Natural killer cell (primary cell): ENCODE results near the gene EVC. TPM values are rescaled to one million over a fixed set of nuclear protein-coding genes. Genes with fewer than 3 reads are reported as not detected.

Experiments
- ATAC-seq, 3 donors: fragments of 150-1000 bp in 2 of 3; fragments of 200-7000 bp in 1 of 3; cut with Tn5 transposase; 1 replicate in 1 of 3; 2 replicates in 2 of 3; pipeline ENCODE4 v1.10.0; 2021; ENCODE audit warnings: mild to moderate bottlenecking in 2 of 3, moderate library complexity in 2 of 3
- DNase-seq, 2 donors: peaks; one replicate each; pipeline versions ENCODE4 v3.0.0 to v3.0.0-alpha.2; 2013 to 2021; ENCODE audit warnings: mixed read lengths in 1 of 2
- H3K27ac ChIP-seq: one replicate; pipeline ENCODE4 v1.5.1; 2013; ENCODE audit warnings: mild to moderate bottlenecking, low read length
- H3K27me3 ChIP-seq: one replicate; pipeline ENCODE4 v1.6.1; 2013; ENCODE audit warnings: low read length; ENCODE audit not compliant: control insufficient read depth, insufficient read depth
- H3K36me3 ChIP-seq: one replicate; pipeline ENCODE4 v1.6.1; 2013; ENCODE audit warnings: low read length; ENCODE audit not compliant: control insufficient read depth, insufficient read depth
- H3K4me1 ChIP-seq: one replicate; pipeline ENCODE4 v1.6.1; 2013; ENCODE audit warnings: low read length; ENCODE audit not compliant: control insufficient read depth, insufficient read depth
- H3K4me3 ChIP-seq: one replicate; pipeline ENCODE4 v1.5.1; 2013; ENCODE audit warnings: low read length
- H3K9me3 ChIP-seq: one replicate; pipeline ENCODE4 v1.6.1; 2013; ENCODE audit warnings: low read length; ENCODE audit not compliant: control insufficient read depth, insufficient read depth
- H3K27ac Mint-ChIP-seq, 2 donors: one replicate each; pipeline ENCODE4 v1.8.0; 2022; ENCODE audit warnings: mild to moderate bottlenecking in 2 of 2, mixed read lengths in 2 of 2, moderate library complexity in 1 of 2
- H3K27me3 Mint-ChIP-seq, 2 donors: one replicate each; pipeline ENCODE4 v1.8.0; 2022; ENCODE audit warnings: low read depth in 2 of 2, mixed read lengths in 2 of 2
- H3K36me3 Mint-ChIP-seq: one replicate; pipeline ENCODE4 v1.8.0; 2022; ENCODE audit warnings: mixed read lengths
- H3K4me1 Mint-ChIP-seq, 2 donors: one replicate each; pipeline ENCODE4 v1.8.0; 2022; ENCODE audit warnings: mixed read lengths in 2 of 2
- H3K4me3 Mint-ChIP-seq: one replicate; pipeline ENCODE4 v1.8.0; 2022; ENCODE audit warnings: mild to moderate bottlenecking, moderate library complexity, mixed read lengths
- H3K9me3 Mint-ChIP-seq, 2 donors: one replicate each; pipeline ENCODE4 v1.8.0; 2022; ENCODE audit warnings: mixed read lengths in 2 of 2
- whole genome bisulfite sequencing: methylation state at CpG from one replicate; pipeline ENCODE4 v1.1.7; 2013; ENCODE audit warnings: missing lambda C conversion rate; ENCODE audit not compliant: insufficient coverage; 5-methylcytosine and 5-hydroxymethylcytosine counted together
- intact Hi-C: fragments of 100-400 bp; cut with micrococcal nuclease; formaldehyde crosslinking; loops from one replicate; pipeline ENCODE4 v1.14.2; 2022
- total RNA-seq, 4 donors: library from RNA; stranded (reverse); fragments of 120-200 nt in 1 of 4; gene quantifications; one replicate each; pipeline versions ENCODE4 v1.2.3 to v1.2.4, GENCODE V29; 2013 to 2022
- TF ChIP-seq, protein P1 (sequence below): fragments of 200-600 bp; IDR thresholded peaks from one replicate; pipeline ENCODE4 v1.8.0; 2022; ENCODE audit warnings: antibody characterized with exemption

The EVC gene
- total RNA-seq, 3 donors from 2014 or later (not counting 1 experiment from before 2014, with no cell fraction given): 0.18 to 2.9 (median 0.42) TPM

DNA sequence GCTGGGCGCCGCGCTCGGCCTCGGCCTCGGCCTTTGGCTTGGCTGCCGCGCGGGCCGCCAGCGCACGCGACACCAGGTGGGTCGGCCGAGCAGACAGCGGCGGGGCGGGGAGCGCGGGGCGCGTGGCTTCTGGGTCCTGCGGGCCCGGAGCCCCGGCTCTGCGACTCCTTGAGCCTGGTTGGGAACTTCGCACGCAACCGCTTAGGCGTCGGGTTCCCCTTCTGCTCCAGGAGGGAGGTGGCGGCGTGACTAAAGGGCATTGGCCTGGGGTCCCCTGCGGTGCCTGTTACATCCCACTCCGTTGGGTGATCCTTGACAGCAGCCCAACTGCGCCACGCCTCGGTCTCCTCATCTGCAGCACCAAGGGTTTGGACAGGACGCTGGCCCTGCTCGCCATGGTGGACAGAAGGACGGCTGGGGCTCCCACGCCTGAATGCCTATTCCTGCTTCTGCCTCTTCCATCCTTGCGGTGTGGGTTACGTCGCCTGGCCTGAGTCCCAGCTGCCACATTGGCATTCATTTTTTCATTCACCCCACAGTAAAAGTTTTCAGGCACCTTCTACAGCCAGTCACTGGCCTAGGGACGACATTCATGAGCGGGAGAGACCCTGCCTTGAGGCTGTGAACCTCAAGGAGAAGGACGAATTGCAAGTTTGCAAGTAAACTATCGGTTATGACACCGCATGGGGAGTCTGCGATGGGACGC lies 631 bp downstream of the EVC start:
- Histone ChIP-seq H3K9me3 (peaks cover 3% of the 10 kb centered on the region), H3K4me1 (peaks cover 10% of the 10 kb centered on the region), H3K36me3 (no peaks in the 10 kb centered on the region), H3K27me3 (peaks cover 5% of the 10 kb centered on the region), H3K4me3 (no peak overlapping the region), H3K27ac (no peak overlapping the region)
- no peaks in the 10 kb centered on the region for H3K36me3 Mint-ChIP-seq
- no peak overlapping the region for H3K27ac Mint-ChIP-seq
- TF ChIP-seq, protein P1, sequence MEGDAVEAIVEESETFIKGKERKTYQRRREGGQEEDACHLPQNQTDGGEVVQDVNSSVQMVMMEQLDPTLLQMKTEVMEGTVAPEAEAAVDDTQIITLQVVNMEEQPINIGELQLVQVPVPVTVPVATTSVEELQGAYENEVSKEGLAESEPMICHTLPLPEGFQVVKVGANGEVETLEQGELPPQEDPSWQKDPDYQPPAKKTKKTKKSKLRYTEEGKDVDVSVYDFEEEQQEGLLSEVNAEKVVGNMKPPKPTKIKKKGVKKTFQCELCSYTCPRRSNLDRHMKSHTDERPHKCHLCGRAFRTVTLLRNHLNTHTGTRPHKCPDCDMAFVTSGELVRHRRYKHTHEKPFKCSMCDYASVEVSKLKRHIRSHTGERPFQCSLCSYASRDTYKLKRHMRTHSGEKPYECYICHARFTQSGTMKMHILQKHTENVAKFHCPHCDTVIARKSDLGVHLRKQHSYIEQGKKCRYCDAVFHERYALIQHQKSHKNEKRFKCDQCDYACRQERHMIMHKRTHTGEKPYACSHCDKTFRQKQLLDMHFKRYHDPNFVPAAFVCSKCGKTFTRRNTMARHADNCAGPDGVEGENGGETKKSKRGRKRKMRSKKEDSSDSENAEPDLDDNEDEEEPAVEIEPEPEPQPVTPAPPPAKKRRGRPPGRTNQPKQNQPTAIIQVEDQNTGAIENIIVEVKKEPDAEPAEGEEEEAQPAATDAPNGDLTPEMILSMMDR: no peak
- 23% methylated on average over 52 of the region's 52 CpGs for WGBS
- peaks cover 45 to 60% of the 10 kb centered on the region in 2 donors for H3K27me3 Mint-ChIP-seq
- intact Hi-C loops: no loop called here
- H3K4me3 Mint-ChIP-seq: no peak overlapping the region
- ATAC-seq (no peak), DNase-seq (no peak)
- no peaks in the 10 kb centered on the region for H3K9me3 Mint-ChIP-seq
- H3K4me1 Mint-ChIP-seq: peaks cover 0 to 15% of the 10 kb centered on the region in 2 donors

DNA sequence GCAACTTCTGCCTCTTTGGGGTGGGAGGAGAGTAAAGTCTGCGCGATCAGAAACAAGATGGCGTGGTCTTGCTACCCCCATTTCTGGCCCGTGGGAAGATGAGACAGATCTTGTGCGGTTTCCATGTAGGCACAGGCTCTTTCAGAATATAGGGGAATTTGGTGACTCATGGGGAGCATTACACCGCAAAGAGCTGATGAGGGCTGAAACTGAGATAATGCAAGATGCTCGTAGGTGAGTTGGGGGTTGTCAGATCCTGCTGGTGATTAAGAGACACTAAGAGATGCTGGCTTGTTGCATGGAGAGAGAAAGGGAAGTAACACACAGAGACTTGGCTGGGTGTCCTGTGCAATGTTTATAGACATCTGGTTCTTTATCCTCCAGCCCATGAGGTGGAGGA lies 1.5 kb downstream of the EVC start:
- Histone ChIP-seq H3K27me3 (peaks cover 5% of the 10 kb centered on the region), H3K36me3 (no peaks in the 10 kb centered on the region), H3K4me3 (no peak overlapping the region), H3K4me1 (peaks cover 8% of the 10 kb centered on the region), H3K9me3 (peaks cover 3% of the 10 kb centered on the region), H3K27ac (no peak overlapping the region)
- H3K4me3 Mint-ChIP-seq: no peak overlapping the region
- no peaks in the 10 kb centered on the region for H3K36me3 Mint-ChIP-seq
- H3K4me1 Mint-ChIP-seq: peaks cover 0 to 8% of the 10 kb centered on the region in 2 donors
- 86% methylated on average over 7 of the region's 7 CpGs for WGBS
- H3K27ac Mint-ChIP-seq: no peak overlapping the region
- DNase-seq (peak in 1 of 2 donors; percentile 9), ATAC-seq (no peak)
- peaks cover 37 to 58% of the 10 kb centered on the region in 2 donors for H3K27me3 Mint-ChIP-seq
- intact Hi-C loops: no loop called here
- no peaks in the 10 kb centered on the region for H3K9me3 Mint-ChIP-seq
- TF ChIP-seq, protein P1: no peak

DNA sequence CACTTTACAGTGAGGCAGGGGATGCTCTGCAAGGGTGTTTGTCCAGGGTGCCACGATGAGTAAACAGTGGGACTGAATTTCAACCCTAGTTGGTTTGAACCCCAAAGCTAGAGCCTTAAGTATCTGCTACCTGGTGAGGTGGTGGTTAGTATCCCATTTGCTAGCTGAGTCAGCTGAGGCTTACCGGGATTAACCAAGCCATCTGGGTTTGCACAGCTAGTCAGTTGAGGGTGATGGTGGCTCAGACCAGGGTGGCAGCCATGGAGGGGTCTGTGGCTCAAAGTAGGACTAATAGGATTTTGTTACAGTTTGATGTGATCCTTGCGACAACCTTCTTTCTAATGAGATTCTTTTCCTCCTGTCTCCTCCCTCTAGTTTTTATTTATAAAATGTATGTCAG lies 1.9 kb downstream of the EVC start:
- intact Hi-C loops: no loop called here
- no peaks in the 10 kb centered on the region for H3K36me3 Mint-ChIP-seq
- no peak overlapping the region for H3K4me3 ChIP-seq
- H3K27me3 Mint-ChIP-seq: peaks cover 40 to 58% of the 10 kb centered on the region in 2 donors
- no peak overlapping the region for H3K27ac Mint-ChIP-seq
- peaks cover 0 to 7% of the 10 kb centered on the region in 2 donors for H3K4me1 Mint-ChIP-seq
- WGBS: 82% methylated on average over 2 of the region's 3 CpGs
- H3K27me3 ChIP-seq: peaks cover 5% of the 10 kb centered on the region
- H3K9me3 ChIP-seq: peaks cover 3% of the 10 kb centered on the region
- no peak overlapping the region for H3K4me3 Mint-ChIP-seq
- no peak for DNase-seq
- no peak for ATAC-seq
- peaks cover 4% of the 10 kb centered on the region for H3K4me1 ChIP-seq
- H3K36me3 ChIP-seq: no peaks in the 10 kb centered on the region
- no peaks in the 10 kb centered on the region for H3K9me3 Mint-ChIP-seq
- TF ChIP-seq, protein P1: no peak
- H3K27ac ChIP-seq: no peak overlapping the region

DNA sequence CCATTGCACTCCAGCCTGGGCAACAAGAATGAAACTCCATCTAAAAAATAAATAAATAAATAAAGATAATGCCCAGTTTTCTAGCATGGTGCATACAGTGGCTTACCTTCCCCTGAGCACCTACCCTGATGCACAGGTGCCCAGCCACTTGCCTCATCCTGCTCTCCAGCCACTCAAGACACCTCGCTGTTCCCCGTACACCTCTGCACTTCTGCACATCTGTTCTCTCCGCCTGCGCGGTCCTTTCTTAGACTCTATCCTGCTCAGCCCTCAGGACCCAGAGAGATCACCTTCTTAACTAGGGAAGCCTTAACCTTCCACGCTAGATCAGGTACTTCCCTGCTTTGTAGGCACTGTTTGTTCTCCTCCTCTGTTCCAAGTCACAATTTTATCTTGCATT lies 2.9 kb downstream of the EVC start:
- Histone ChIP-seq H3K4me1 (peaks cover 4% of the 10 kb centered on the region), H3K9me3 (peaks cover 3% of the 10 kb centered on the region), H3K27me3 (peaks cover 2% of the 10 kb centered on the region), H3K4me3 (no peak overlapping the region), H3K36me3 (no peaks in the 10 kb centered on the region), H3K27ac (no peak overlapping the region)
- 79% methylated on average over 6 of the region's 6 CpGs for WGBS
- Mint-ChIP-seq H3K27ac (no peak overlapping the region), H3K27me3 (peaks cover 38 to 65% of the 10 kb centered on the region in 2 donors), H3K36me3 (no peaks in the 10 kb centered on the region), H3K4me1 (peaks cover 0 to 7% of the 10 kb centered on the region in 2 donors), H3K4me3 (no peak overlapping the region), H3K9me3 (no peaks in the 10 kb centered on the region)
- TF ChIP-seq, protein P1: no peak
- no peak for DNase-seq
- ATAC-seq: no peak
- intact Hi-C loops: no loop called here
